Stimulated activated CD4-positive, alpha-beta T cell treated with anti-CD3 and anti-CD28 coated beads, Interleukin-4, amount 100 ng/mL, for 48 hours (primary cell): ENCODE results near the gene HBD.
"Not testable (repeated sequence)": the region's sequence is repeated elsewhere in the genome, so short reads cannot be mapped to it uniquely, and the experiment has no call there.

Experiments used
- DNase-seq, 2 donors: peaks; one replicate each; pipeline ENCODE4 v3.0.0-alpha.2; 2020; ENCODE audit warnings: low read depth in 2 of 2

Gene HBD

GRCh38 chr11:5234381-5234834 lies at the start of gene HBD:
TSS of gene HBD (minus strand) at chr11:5234483. CDS start at chr11:5234433, 50 bp downstream.
- DNase-seq: no peak

- DNase-seq: no peak
These were observed 49.6 kb upstream of the HBD start for GRCh38 chr11:5283882-5284281.

- DNase-seq: no peak
These were observed 48.8 kb upstream of the HBD start for GRCh38 chr11:5283086-5283485.

GRCh38 chr11:5282628-5283027 lies 48.3 kb upstream of the HBD start:
- DNase-seq: no peak

GRCh38 chr11:5281596-5281995 lies 47.3 kb upstream of the HBD start:
- no peak for DNase-seq

- peak; percentile 3 for DNase-seq
These were observed 46.4 kb upstream of the HBD start for GRCh38 chr11:5280582-5281102.

GRCh38 chr11:5279471-5280090 lies 45.3 kb upstream of the HBD start:
- no peak for DNase-seq

GRCh38 chr11:5277807-5278382 lies 43.6 kb upstream of the HBD start:
- DNase-seq: no peak

GRCh38 chr11:5276697-5277096 lies 42.4 kb upstream of the HBD start:
- DNase-seq: no peak

GRCh38 chr11:5275369-5276110 lies 41.3 kb upstream of the HBD start:
- DNase-seq: no peak

GRCh38 chr11:5274395-5274794 lies 40.1 kb upstream of the HBD start:
- no peak for DNase-seq

- DNase-seq: no peak
These were observed 38.2 kb upstream of the HBD start for GRCh38 chr11:5272395-5273017.

GRCh38 chr11:5269715-5270147 lies 35.4 kb upstream of the HBD start, which contains the start of gene HBE1:
TSS of gene HBE1 (minus strand) at chr11:5269945. CDS start at chr11:5269890, 55 bp downstream.
- no peak for DNase-seq

GRCh38 chr11:5267033-5267563 lies 32.8 kb upstream of the HBD start:
- DNase-seq: no peak

- no peak for DNase-seq
These were observed 32.3 kb upstream of the HBD start for GRCh38 chr11:5266609-5267008.

GRCh38 chr11:5265832-5266231 lies 31.5 kb upstream of the HBD start:
- no peak for DNase-seq

- DNase-seq: no peak
These were observed 24.4 kb upstream of the HBD start for GRCh38 chr11:5258543-5259262.

- no peak for DNase-seq
These were observed 23.0 kb upstream of the HBD start for GRCh38 chr11:5257296-5257695.

- not testable (repeated sequence) for DNase-seq
These were observed 20.5 kb upstream of the HBD start, which contains the start of gene HBG2 for GRCh38 chr11:5254646-5255413. TSS of gene HBG2 (minus strand) at chr11:5254781. CDS start at chr11:5254728, 53 bp downstream.

- not testable (repeated sequence) for DNase-seq
These were observed 19.7 kb upstream of the HBD start for GRCh38 chr11:5254023-5254422.
